ENCODE data around the gene OXNAD1. TPM values are rescaled to one million over a fixed set of nuclear protein-coding genes. Genes with fewer than 3 reads are reported as not detected.

The OXNAD1 gene
- total and polyA plus RNA-seq, 2 experiments from 2014 or later = 9.8 to 10.8 TPM

- Histone ChIP-seq H3K27me3 (replicated peaks; ENCODE audit: insufficient read depth) (no peaks in the 10 kb centered on the region), H4K20me1 (ENCODE audit: insufficient read depth) (peaks cover 4% of the 10 kb centered on the region; the same call in 1 of the 2 replicates), H3K9me3 (ENCODE audit: low read depth) (no peaks in the 10 kb centered on the region), H3K27ac (no peak overlapping the region), H3K9me2 (ENCODE audit: insufficient read depth) (no peaks in the 10 kb centered on the region), H3K4me1 (ENCODE audit: insufficient read depth) (no peaks in the 10 kb centered on the region), H2AFZ (no peak overlapping the region), H3K79me2 (ENCODE audit: insufficient read depth) (no peaks in the 10 kb centered on the region), H3F3A (ENCODE audit: insufficient read depth) (peaks cover 5% of the 10 kb centered on the region; the same call in 1 of the 2 replicates), H3K4me3 (no peak overlapping the region), H3K36me3 (ENCODE audit: low read depth) (peaks cover 26% of the 10 kb centered on the region; the same call in 1 of the 2 replicates), H3K4me2 (ENCODE audit: unreplicated experiment) (no peak overlapping the region), H3K9ac (no peak overlapping the region)
- in situ Hi-C loops (cut with MboI) = no loop called here
- no peak for TF ChIP-seq EZH2 (IDR thresholded peaks at IDR 0.05; ENCODE audit: insufficient read depth, poor library complexity, severe bottlenecking)
- TF ChIP-seq EZH2phosphoT487 (IDR thresholded peaks at IDR 0.05; ENCODE audit: insufficient read depth, low read depth) = no peak
- peak; percentile 42 for DNase-seq
- WGBS, 2 experiments (ENCODE audit: low coverage in 1 of 2, low lambda C conversion rate in 2 of 2, missing lambda C conversion rate in 2 of 2) = 92 to 93% methylated on average over 7 of the region's 7 CpGs
Measured at GRCh38 chr3:16318176-16318575, 53.2 kb downstream of the OXNAD1 start.

GRCh38 chr3:16319307-16319706 lies 54.3 kb downstream of the OXNAD1 start:
- Histone ChIP-seq H3K36me3 (ENCODE audit: low read depth) (peaks cover 23% of the 10 kb centered on the region; the same call in 1 of the 2 replicates), H3K9me2 (ENCODE audit: insufficient read depth) (no peaks in the 10 kb centered on the region), H3K79me2 (ENCODE audit: insufficient read depth) (no peaks in the 10 kb centered on the region), H2AFZ (no peak overlapping the region), H3K9me3 (ENCODE audit: low read depth) (no peaks in the 10 kb centered on the region), H3K4me1 (ENCODE audit: insufficient read depth) (no peaks in the 10 kb centered on the region), H3K9ac (no peak overlapping the region), H4K20me1 (ENCODE audit: insufficient read depth) (peaks cover 4% of the 10 kb centered on the region; the same call in 1 of the 2 replicates), H3F3A (ENCODE audit: insufficient read depth) (no peaks in the 10 kb centered on the region), H3K27me3 (replicated peaks; ENCODE audit: insufficient read depth) (no peaks in the 10 kb centered on the region), H3K4me3 (no peak overlapping the region), H3K4me2 (ENCODE audit: unreplicated experiment) (no peak overlapping the region), H3K27ac (no peak overlapping the region)
- WGBS, 2 experiments (ENCODE audit: low coverage in 1 of 2, low lambda C conversion rate in 2 of 2, missing lambda C conversion rate in 2 of 2) = 85 to 91% methylated on average over 4 of the region's 4 CpGs
- no peak for TF ChIP-seq EZH2phosphoT487 (IDR thresholded peaks at IDR 0.05; ENCODE audit: insufficient read depth, low read depth)
- no peak for TF ChIP-seq EZH2 (IDR thresholded peaks at IDR 0.05; ENCODE audit: insufficient read depth, poor library complexity, severe bottlenecking)
- in situ Hi-C loops (cut with MboI) = no loop called here
- no peak for DNase-seq

GRCh38 chr3:16319723-16320122 lies 54.7 kb downstream of the OXNAD1 start:
- Histone ChIP-seq H3K27ac (no peak overlapping the region), H4K20me1 (ENCODE audit: insufficient read depth) (peaks cover 4% of the 10 kb centered on the region; the same call in 1 of the 2 replicates), H3K4me2 (ENCODE audit: unreplicated experiment) (no peak overlapping the region), H3K79me2 (ENCODE audit: insufficient read depth) (no peaks in the 10 kb centered on the region), H3K36me3 (ENCODE audit: low read depth) (peaks cover 19% of the 10 kb centered on the region; the same call in 1 of the 2 replicates), H2AFZ (no peak overlapping the region), H3K4me1 (ENCODE audit: insufficient read depth) (no peaks in the 10 kb centered on the region), H3K9ac (no peak overlapping the region), H3K9me2 (ENCODE audit: insufficient read depth) (no peaks in the 10 kb centered on the region), H3F3A (ENCODE audit: insufficient read depth) (no peaks in the 10 kb centered on the region), H3K9me3 (ENCODE audit: low read depth) (no peaks in the 10 kb centered on the region), H3K4me3 (no peak overlapping the region), H3K27me3 (replicated peaks; ENCODE audit: insufficient read depth) (no peaks in the 10 kb centered on the region)
- TF ChIP-seq EZH2 (IDR thresholded peaks at IDR 0.05; ENCODE audit: insufficient read depth, poor library complexity, severe bottlenecking) (no peak), EZH2phosphoT487 (IDR thresholded peaks at IDR 0.05; ENCODE audit: insufficient read depth, low read depth) (no peak)
- 88 to 95% methylated on average over 4 of the region's 4 CpGs for WGBS, 2 experiments (ENCODE audit: low coverage in 1 of 2, low lambda C conversion rate in 2 of 2, missing lambda C conversion rate in 2 of 2)
- no peak for DNase-seq
- in situ Hi-C loops (cut with MboI) = no loop called here

- H3K79me2 ChIP-seq (ENCODE audit: insufficient read depth) = no peaks in the 10 kb centered on the region
- 92 to 95% methylated on average over 3 of the region's 3 CpGs for WGBS, 2 experiments (ENCODE audit: low coverage in 1 of 2, low lambda C conversion rate in 2 of 2, missing lambda C conversion rate in 2 of 2)
- H3K36me3 ChIP-seq (ENCODE audit: low read depth) = peaks cover 13% of the 10 kb centered on the region; the same call in 1 of the 2 replicates
- H3K27me3 ChIP-seq (replicated peaks; ENCODE audit: insufficient read depth) = no peaks in the 10 kb centered on the region
- DNase-seq = no peak
- H3K4me3 ChIP-seq = no peak overlapping the region
- TF ChIP-seq EZH2phosphoT487 (IDR thresholded peaks at IDR 0.05; ENCODE audit: insufficient read depth, low read depth) (no peak), EZH2 (IDR thresholded peaks at IDR 0.05; ENCODE audit: insufficient read depth, poor library complexity, severe bottlenecking) (no peak)
- H3K9me3 ChIP-seq (ENCODE audit: low read depth) = no peaks in the 10 kb centered on the region
- H3K4me2 ChIP-seq (ENCODE audit: unreplicated experiment) = no peak overlapping the region
- H3F3A ChIP-seq (ENCODE audit: insufficient read depth) = no peaks in the 10 kb centered on the region
- no peaks in the 10 kb centered on the region for H3K4me1 ChIP-seq (ENCODE audit: insufficient read depth)
- no peaks in the 10 kb centered on the region for H3K9me2 ChIP-seq (ENCODE audit: insufficient read depth)
- no peak overlapping the region for H2AFZ ChIP-seq
- no peak overlapping the region for H3K9ac ChIP-seq
- H3K27ac ChIP-seq = no peak overlapping the region
- in situ Hi-C loops (cut with MboI) = no loop called here
- H4K20me1 ChIP-seq (ENCODE audit: insufficient read depth) = peaks cover 4% of the 10 kb centered on the region; the same call in 1 of the 2 replicates
Measured at GRCh38 chr3:16320711-16321110, 55.7 kb downstream of the OXNAD1 start.

All from GM23248 (cell line).